Panc1 (cell line): ENCODE results near the gene EGFR.

Source experiments
- CTCF ChIP-seq: fragments of 450-650 bp; IDR thresholded peaks from 2 replicates; pipeline ENCODE4 v1.5.1; 2017; ENCODE audit warnings: mild to moderate bottlenecking
- POLR2AphosphoS5 ChIP-seq: IDR thresholded peaks from 2 replicates; pipeline ENCODE4 v1.6.1; 2012; ENCODE audit warnings: mild to moderate bottlenecking, low read depth, low read length, moderate library complexity
- SIN3A ChIP-seq: IDR thresholded peaks from 2 replicates; pipeline ENCODE4 v1.6.1; 2012; ENCODE audit warnings: low read depth, mild to moderate bottlenecking, low read length, moderate library complexity, borderline replicate concordance; ENCODE audit not compliant: insufficient read depth

GRCh38 chr7:55235115-55235514, 216.3 kb downstream of the EGFR start:
- no peak for TF ChIP-seq CTCF
- no peak for TF ChIP-seq POLR2AphosphoS5
- TF ChIP-seq SIN3A = no peak
